Activated CD4-positive, alpha-beta T cell treated with anti-CD3 and anti-CD28 coated beads, Interleukin-10, Interleukin-2, amounts not matched to agents 100 ng/mL and 50 ng/mL, durations not matched to agents 16 hours and 8 hours (primary cell): ENCODE measurements around the gene GJB5.
A peak's percentile ranks its signal among the peaks of the same experiment; 100 is the strongest.

Source experiments
- DNase-seq: peaks from one replicate; pipeline ENCODE4 v3.0.0-alpha.2; 2020

The GJB5 gene

GRCh38 chr1:34796990-34797389, 42.1 kb downstream of the GJB5 start:
- no peak for DNase-seq

DNA sequence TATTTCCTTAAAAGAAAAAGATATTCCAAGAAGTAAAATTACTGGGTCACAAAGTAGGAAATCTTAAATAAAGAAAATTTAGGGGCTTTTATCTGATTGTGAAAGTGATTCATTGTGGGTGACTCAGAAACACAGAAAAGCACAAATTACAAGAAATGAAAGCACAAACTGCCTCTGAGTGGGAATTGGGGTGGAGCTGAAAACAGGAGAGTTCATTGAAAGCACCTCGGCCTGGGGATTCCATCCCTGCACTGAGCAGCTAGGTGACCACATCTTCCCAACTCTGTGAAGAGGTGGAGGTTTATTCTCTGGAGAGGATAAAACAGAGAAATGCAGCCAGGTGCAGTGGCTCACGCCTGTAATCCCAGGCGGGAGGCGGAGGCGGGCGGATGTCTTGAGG, 45.4 kb downstream of the GJB5 start:
- peak; percentile 53 for DNase-seq

DNA sequence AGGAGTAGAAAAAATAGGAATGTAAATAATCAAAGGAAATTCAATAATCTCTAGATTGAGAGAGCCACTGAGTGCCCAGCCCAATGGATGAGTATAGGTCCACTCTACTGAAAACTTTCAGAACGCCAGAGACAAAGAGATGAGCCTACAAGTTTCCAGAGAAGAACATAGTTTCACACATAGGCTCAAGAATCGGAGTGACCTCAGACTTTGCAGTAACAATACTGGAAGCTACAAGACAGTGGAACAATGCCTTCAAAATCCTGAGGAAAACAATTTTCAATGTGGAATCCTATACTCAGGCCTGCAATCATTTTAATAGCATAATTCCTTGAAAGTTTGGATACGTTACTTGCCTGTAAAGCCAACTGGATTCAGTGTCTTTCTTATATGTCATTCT, 48.9 kb downstream of the GJB5 start:
- no peak for DNase-seq

- DNase-seq = no peak
Observed at GRCh38 chr1:34806396-34806795, 51.5 kb downstream of the GJB5 start.
